DND-41 (cell line): ENCODE measurements around the gene SLC5A1.

Source experiments
- ATAC-seq: fragments of 200-7000 bp; cut with Tn5 transposase; 3 replicates; pipeline ENCODE4 v1.9.1; 2021; ENCODE audit warnings: low read depth; ENCODE audit not compliant: insufficient read depth
- DNase-seq: peaks from one replicate; pipeline ENCODE4 v3.0.0-alpha.2; 2020
- H2AFZ ChIP-seq: 2 replicates; pipeline ENCODE4 v1.6.0; 2012; ENCODE audit warnings: low read depth, low read length
- H3K27ac ChIP-seq: 2 replicates; pipeline ENCODE4 v1.5.1; 2012; ENCODE audit warnings: low read length, inconsistent platforms
- H3K27me3 ChIP-seq: fragments of 200-600 bp; sonication (generic); 2 replicates; pipeline ENCODE4 v1.6.0; 2012; ENCODE audit warnings: low read length, mild to moderate bottlenecking, inconsistent platforms; ENCODE audit not compliant: insufficient read depth, poor library complexity
- H3K36me3 ChIP-seq: 2 replicates; pipeline ENCODE4 v1.5.1; 2012; ENCODE audit warnings: low read length, inconsistent platforms; ENCODE audit not compliant: insufficient read depth
- H3K4me1 ChIP-seq: 2 replicates; pipeline ENCODE4 v1.5.1; 2012; ENCODE audit warnings: mild to moderate bottlenecking, low read length; ENCODE audit not compliant: insufficient read depth
- H3K4me2 ChIP-seq: 2 replicates; pipeline ENCODE4 v1.6.0; 2012; ENCODE audit warnings: mild to moderate bottlenecking, moderate library complexity, low read length, inconsistent platforms; ENCODE audit not compliant: insufficient read depth
- H3K4me3 ChIP-seq, 2 experiments: fragments of 200-600 bp in 1 of 2; shearing (Covaris generic) in 1 of 2; 2 replicates each; pipeline ENCODE4 v1.5.1; 2012 to 2016; ENCODE audit warnings: inconsistent platforms in 2 of 2, low read length in 2 of 2, mild to moderate bottlenecking in 2 of 2, low read depth in 1 of 2, moderate library complexity in 1 of 2
- H3K79me2 ChIP-seq: 2 replicates; pipeline ENCODE4 v1.6.0; 2012; ENCODE audit warnings: low read length, inconsistent platforms; ENCODE audit not compliant: insufficient read depth
- H3K9ac ChIP-seq: 2 replicates; pipeline ENCODE4 v1.6.0; 2012; ENCODE audit warnings: low read depth, mild to moderate bottlenecking, inconsistent platforms, low read length, moderate library complexity
- H3K9me3 ChIP-seq: 2 replicates; pipeline ENCODE4 v1.5.1; 2012; ENCODE audit warnings: low read length, moderate library complexity, mild to moderate bottlenecking, inconsistent platforms; ENCODE audit not compliant: insufficient read depth, severe bottlenecking
- H4K20me1 ChIP-seq: 2 replicates; pipeline ENCODE4 v1.6.0; 2012; ENCODE audit warnings: low read length; ENCODE audit not compliant: insufficient read depth
- EZH2 ChIP-seq: IDR thresholded peaks from 3 replicates; pipeline ENCODE4 v1.6.1; 2012; ENCODE audit warnings: borderline replicate concordance, low read depth, mild to moderate bottlenecking, moderate library complexity, low read length, inconsistent platforms; ENCODE audit not compliant: severe bottlenecking
- TF ChIP-seq, protein P1 (sequence below): IDR thresholded peaks from 2 replicates; pipeline ENCODE4 v1.5.1; 2012; ENCODE audit warnings: borderline replicate concordance, low read length, moderate library complexity, mild to moderate bottlenecking; ENCODE audit not compliant: poor library complexity, severe bottlenecking; ENCODE audit errors: extremely low read depth

SLC5A1 gene

GRCh38 chr22:32097881-32098499 is 54.9 kb downstream of the SLC5A1 start:
- Histone ChIP-seq H3K27ac (no peak overlapping the region), H3K9me3 (no peaks in the 10 kb centered on the region), H4K20me1 (no peaks in the 10 kb centered on the region), H3K9ac (no peak overlapping the region), H3K4me3 (no peak overlapping the region), H3K4me1 (no peaks in the 10 kb centered on the region), H3K27me3 (no peaks in the 10 kb centered on the region), H3K4me2 (no peak overlapping the region), H3K36me3 (no peaks in the 10 kb centered on the region), H2AFZ (no peak overlapping the region), H3K79me2 (no peaks in the 10 kb centered on the region)
- TF ChIP-seq, protein P1, sequence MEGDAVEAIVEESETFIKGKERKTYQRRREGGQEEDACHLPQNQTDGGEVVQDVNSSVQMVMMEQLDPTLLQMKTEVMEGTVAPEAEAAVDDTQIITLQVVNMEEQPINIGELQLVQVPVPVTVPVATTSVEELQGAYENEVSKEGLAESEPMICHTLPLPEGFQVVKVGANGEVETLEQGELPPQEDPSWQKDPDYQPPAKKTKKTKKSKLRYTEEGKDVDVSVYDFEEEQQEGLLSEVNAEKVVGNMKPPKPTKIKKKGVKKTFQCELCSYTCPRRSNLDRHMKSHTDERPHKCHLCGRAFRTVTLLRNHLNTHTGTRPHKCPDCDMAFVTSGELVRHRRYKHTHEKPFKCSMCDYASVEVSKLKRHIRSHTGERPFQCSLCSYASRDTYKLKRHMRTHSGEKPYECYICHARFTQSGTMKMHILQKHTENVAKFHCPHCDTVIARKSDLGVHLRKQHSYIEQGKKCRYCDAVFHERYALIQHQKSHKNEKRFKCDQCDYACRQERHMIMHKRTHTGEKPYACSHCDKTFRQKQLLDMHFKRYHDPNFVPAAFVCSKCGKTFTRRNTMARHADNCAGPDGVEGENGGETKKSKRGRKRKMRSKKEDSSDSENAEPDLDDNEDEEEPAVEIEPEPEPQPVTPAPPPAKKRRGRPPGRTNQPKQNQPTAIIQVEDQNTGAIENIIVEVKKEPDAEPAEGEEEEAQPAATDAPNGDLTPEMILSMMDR, result no peak
- TF ChIP-seq EZH2, result no peak
- ATAC-seq (no peak), DNase-seq (no peak)

DNA sequence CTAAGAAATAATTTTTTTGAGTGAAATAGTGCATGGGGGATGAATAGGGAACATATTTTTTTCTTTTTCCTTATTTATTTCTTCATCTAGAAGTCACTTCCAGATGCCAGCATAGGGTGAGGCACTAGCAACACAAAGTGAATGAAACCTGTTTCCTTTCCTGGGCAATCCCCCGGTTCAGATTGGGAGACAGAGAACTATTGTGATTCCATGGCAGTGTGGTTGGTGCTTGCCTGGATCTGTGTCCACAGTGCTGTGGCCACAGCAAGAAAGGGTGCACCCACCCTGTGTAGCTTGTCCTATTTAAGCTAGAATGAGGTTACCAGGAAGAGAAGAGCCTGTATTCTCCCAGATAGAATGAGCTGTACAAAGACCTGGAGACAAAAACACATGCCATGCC is 57.6 kb downstream of the SLC5A1 start:
- Histone ChIP-seq H3K27ac (no peak overlapping the region), H3K27me3 (no peaks in the 10 kb centered on the region), H3K4me2 (no peak overlapping the region), H4K20me1 (no peaks in the 10 kb centered on the region), H3K9me3 (no peaks in the 10 kb centered on the region), H3K36me3 (no peaks in the 10 kb centered on the region), H3K4me3 (no peak overlapping the region), H3K4me1 (no peaks in the 10 kb centered on the region), H3K79me2 (no peaks in the 10 kb centered on the region), H2AFZ (no peak overlapping the region), H3K9ac (no peak overlapping the region)
- DNase-seq (no peak), ATAC-seq (no peak)
- TF ChIP-seq, protein P1, result no peak
- TF ChIP-seq EZH2, result no peak

- Histone ChIP-seq H3K79me2 (no peaks in the 10 kb centered on the region), H3K4me3 (no peak overlapping the region), H3K9me3 (no peaks in the 10 kb centered on the region), H3K4me1 (no peaks in the 10 kb centered on the region), H3K36me3 (no peaks in the 10 kb centered on the region), H3K9ac (no peak overlapping the region), H3K27ac (no peak overlapping the region), H2AFZ (no peak overlapping the region), H4K20me1 (peaks cover 4% of the 10 kb centered on the region; the same call in 1 of the 2 replicates), H3K4me2 (no peak overlapping the region), H3K27me3 (no peaks in the 10 kb centered on the region)
- DNase-seq (no peak), ATAC-seq (no peak)
- TF ChIP-seq EZH2, result no peak
- TF ChIP-seq, protein P1, result peak; percentile 33
These were observed 60.7 kb downstream of the SLC5A1 start for GRCh38 chr22:32103658-32104315.
